GM11168 (cell line): Measurements from ENCODE around the gene TMPO.
"Not testable (repeated sequence)": the region's sequence is repeated elsewhere in the genome, so short reads cannot be mapped to it uniquely, and the experiment has no call there.

Experiments
- in situ Hi-C: fragments of 300-500 bp; cut with MboI; formaldehyde crosslinking; loops from one replicate; pipeline ENCODE4 v1.12.0; 2022; ENCODE audit warnings: low sequenced_read_pairs; ENCODE audit not compliant: unreplicated experiment

Gene TMPO

GRCh38 chr12:98509063-98509462 is 6.3 kb upstream of the TMPO start:
- in situ Hi-C loops: no loop called here

- in situ Hi-C loops: not testable (repeated sequence)
Measured at GRCh38 chr12:98511806-98512205, 3.6 kb upstream of the TMPO start.

GRCh38 chr12:98513379-98514322 is 1.7 kb upstream of the TMPO start:
- in situ Hi-C loops: no loop called here

GRCh38 chr12:98514982-98515286 is 456 bp upstream of the TMPO start:
- in situ Hi-C loops: no loop called here

GRCh38 chr12:98516111-98516873 is 902 bp downstream of the TMPO start:
- in situ Hi-C loops: no loop called here

- in situ Hi-C loops: no loop called here
Measured at GRCh38 chr12:98519257-98519907, 4.0 kb downstream of the TMPO start.

- in situ Hi-C loops: no loop called here
Measured at GRCh38 chr12:98530068-98530467, 14.7 kb downstream of the TMPO start.

GRCh38 chr12:98532687-98533304 is 17.4 kb downstream of the TMPO start:
- in situ Hi-C loops: no loop called here

- in situ Hi-C loops: no loop called here
Measured at GRCh38 chr12:98533723-98534251, 18.4 kb downstream of the TMPO start.

- in situ Hi-C loops: no loop called here
Measured at GRCh38 chr12:98538031-98538430, 22.6 kb downstream of the TMPO start.

GRCh38 chr12:98543701-98544100 is 28.3 kb downstream of the TMPO start:
- in situ Hi-C loops: no loop called here

GRCh38 chr12:98544751-98545150 is 29.4 kb downstream of the TMPO start:
- in situ Hi-C loops: no loop called here

- in situ Hi-C loops: no loop called here
Measured at GRCh38 chr12:98549371-98550110, 34.2 kb downstream of the TMPO start.

GRCh38 chr12:98551787-98552186 is 36.4 kb downstream of the TMPO start:
- in situ Hi-C loops: no loop called here

GRCh38 chr12:98558097-98558496 is 42.7 kb downstream of the TMPO start:
- in situ Hi-C loops: not testable (repeated sequence)

- in situ Hi-C loops: no loop called here
Measured at GRCh38 chr12:98559666-98560065, 44.3 kb downstream of the TMPO start.

- in situ Hi-C loops: no loop called here
Measured at GRCh38 chr12:98561846-98562245, 46.5 kb downstream of the TMPO start.

GRCh38 chr12:98572010-98572409 is 56.6 kb downstream of the TMPO start:
- in situ Hi-C loops: no loop called here

- in situ Hi-C loops: no loop called here
Measured at GRCh38 chr12:98574110-98574509, 58.7 kb downstream of the TMPO start.

- in situ Hi-C loops: no loop called here
Measured at GRCh38 chr12:98575013-98575412, 59.6 kb downstream of the TMPO start.
